WTC11 (cell line): ENCODE measurements around the gene TMEM147.

Experiments
- CREB1 ChIP-seq: sonication (generic); formaldehyde crosslinking; IDR thresholded peaks from 2 replicates; pipeline ENCODE4 v1.8.0; 2023; ENCODE audit warnings: mild to moderate bottlenecking, missing genetic modification reagents
- ETV6 ChIP-seq: sonication (generic); formaldehyde crosslinking; IDR thresholded peaks from 2 replicates; pipeline ENCODE4 v1.8.1; 2022; ENCODE audit warnings: mild to moderate bottlenecking, missing genetic modification reagents
- JUN ChIP-seq: sonication (generic); formaldehyde crosslinking; IDR thresholded peaks from 2 replicates; pipeline ENCODE4 v1.8.0; 2023; ENCODE audit warnings: mild to moderate bottlenecking, missing genetic modification reagents
- KAT7 ChIP-seq: sonication (generic); formaldehyde crosslinking; IDR thresholded peaks from 2 replicates; pipeline ENCODE4 v1.8.1; 2023; ENCODE audit warnings: missing genetic modification reagents, mild to moderate bottlenecking, borderline replicate concordance
- SP1 ChIP-seq: sonication (generic); formaldehyde crosslinking; conservative IDR thresholded peaks from 2 replicates; pipeline ENCODE4 v1.8.1; 2022; ENCODE audit warnings: missing genetic modification reagents
- TEAD4 ChIP-seq: sonication (generic); formaldehyde crosslinking; IDR thresholded peaks from 2 replicates; pipeline ENCODE4 v1.8.0; 2022; ENCODE audit warnings: mild to moderate bottlenecking, missing genetic modification reagents
- ZNF263 ChIP-seq: sonication (generic); formaldehyde crosslinking; IDR thresholded peaks from 2 replicates; pipeline ENCODE4 v1.8.1; 2022; ENCODE audit warnings: low read depth, mild to moderate bottlenecking, moderate library complexity, missing genetic modification reagents
- ZNF317 ChIP-seq: sonication (generic); formaldehyde crosslinking; IDR thresholded peaks from 2 replicates; pipeline ENCODE4 v1.8.1; 2023; ENCODE audit warnings: low read depth, mild to moderate bottlenecking, moderate library complexity, missing genetic modification reagents, borderline replicate concordance
- TF ChIP-seq, protein P1 (sequence below): sonication (generic); formaldehyde crosslinking; IDR thresholded peaks from 2 replicates; pipeline ENCODE4 v1.8.0; 2023; ENCODE audit warnings: mild to moderate bottlenecking, missing genetic modification reagents
- TF ChIP-seq, protein P2 (sequence below): fragments of 200-600 bp; IDR thresholded peaks from 2 replicates; pipeline ENCODE4 v1.8.0; 2022; ENCODE audit warnings: antibody characterized with exemption
- TF ChIP-seq, protein P3 (sequence below): sonication (generic); formaldehyde crosslinking; IDR thresholded peaks from 2 replicates; pipeline ENCODE4 v1.8.1; 2022; ENCODE audit warnings: mild to moderate bottlenecking, moderate library complexity, missing genetic modification reagents
- TF ChIP-seq, protein P4 (sequence below): sonication (generic); formaldehyde crosslinking; IDR thresholded peaks from 2 replicates; pipeline ENCODE4 v1.8.1; 2022; ENCODE audit warnings: low read depth, missing genetic modification reagents, borderline replicate concordance

DNA sequence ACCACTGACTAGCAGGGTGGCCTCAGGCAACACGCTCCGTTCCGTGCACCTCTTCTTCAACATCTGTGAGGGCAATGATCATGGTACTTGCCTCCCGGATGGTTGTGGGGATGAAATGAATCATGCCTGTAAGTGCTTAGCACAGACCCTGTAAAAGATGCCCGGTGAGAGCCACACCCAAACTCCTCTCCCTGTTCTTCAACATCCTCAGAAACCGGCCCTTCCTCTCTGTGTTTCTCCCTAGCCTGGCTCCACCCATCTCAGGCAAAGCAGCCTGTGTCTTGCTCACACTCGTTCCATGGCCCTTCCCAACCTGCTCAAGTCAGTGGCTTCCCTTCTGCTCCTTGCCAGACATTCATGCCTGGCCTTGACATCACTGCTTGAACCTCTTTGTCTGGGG lies 26.1 kb upstream of the TMEM147 start:
- TF ChIP-seq, protein P1, sequence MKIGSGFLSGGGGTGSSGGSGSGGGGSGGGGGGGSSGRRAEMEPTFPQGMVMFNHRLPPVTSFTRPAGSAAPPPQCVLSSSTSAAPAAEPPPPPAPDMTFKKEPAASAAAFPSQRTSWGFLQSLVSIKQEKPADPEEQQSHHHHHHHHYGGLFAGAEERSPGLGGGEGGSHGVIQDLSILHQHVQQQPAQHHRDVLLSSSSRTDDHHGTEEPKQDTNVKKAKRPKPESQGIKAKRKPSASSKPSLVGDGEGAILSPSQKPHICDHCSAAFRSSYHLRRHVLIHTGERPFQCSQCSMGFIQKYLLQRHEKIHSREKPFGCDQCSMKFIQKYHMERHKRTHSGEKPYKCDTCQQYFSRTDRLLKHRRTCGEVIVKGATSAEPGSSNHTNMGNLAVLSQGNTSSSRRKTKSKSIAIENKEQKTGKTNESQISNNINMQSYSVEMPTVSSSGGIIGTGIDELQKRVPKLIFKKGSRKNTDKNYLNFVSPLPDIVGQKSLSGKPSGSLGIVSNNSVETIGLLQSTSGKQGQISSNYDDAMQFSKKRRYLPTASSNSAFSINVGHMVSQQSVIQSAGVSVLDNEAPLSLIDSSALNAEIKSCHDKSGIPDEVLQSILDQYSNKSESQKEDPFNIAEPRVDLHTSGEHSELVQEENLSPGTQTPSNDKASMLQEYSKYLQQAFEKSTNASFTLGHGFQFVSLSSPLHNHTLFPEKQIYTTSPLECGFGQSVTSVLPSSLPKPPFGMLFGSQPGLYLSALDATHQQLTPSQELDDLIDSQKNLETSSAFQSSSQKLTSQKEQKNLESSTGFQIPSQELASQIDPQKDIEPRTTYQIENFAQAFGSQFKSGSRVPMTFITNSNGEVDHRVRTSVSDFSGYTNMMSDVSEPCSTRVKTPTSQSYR (CRISPR knock-in tag): no peak
- TF ChIP-seq, protein P2, sequence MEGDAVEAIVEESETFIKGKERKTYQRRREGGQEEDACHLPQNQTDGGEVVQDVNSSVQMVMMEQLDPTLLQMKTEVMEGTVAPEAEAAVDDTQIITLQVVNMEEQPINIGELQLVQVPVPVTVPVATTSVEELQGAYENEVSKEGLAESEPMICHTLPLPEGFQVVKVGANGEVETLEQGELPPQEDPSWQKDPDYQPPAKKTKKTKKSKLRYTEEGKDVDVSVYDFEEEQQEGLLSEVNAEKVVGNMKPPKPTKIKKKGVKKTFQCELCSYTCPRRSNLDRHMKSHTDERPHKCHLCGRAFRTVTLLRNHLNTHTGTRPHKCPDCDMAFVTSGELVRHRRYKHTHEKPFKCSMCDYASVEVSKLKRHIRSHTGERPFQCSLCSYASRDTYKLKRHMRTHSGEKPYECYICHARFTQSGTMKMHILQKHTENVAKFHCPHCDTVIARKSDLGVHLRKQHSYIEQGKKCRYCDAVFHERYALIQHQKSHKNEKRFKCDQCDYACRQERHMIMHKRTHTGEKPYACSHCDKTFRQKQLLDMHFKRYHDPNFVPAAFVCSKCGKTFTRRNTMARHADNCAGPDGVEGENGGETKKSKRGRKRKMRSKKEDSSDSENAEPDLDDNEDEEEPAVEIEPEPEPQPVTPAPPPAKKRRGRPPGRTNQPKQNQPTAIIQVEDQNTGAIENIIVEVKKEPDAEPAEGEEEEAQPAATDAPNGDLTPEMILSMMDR: no peak
- TF ChIP-seq ZNF263 (CRISPR knock-in tag): no peak
- TF ChIP-seq CREB1 (CRISPR knock-in tag): no peak
- no peak for TF ChIP-seq KAT7 (CRISPR knock-in tag)
- TF ChIP-seq, protein P3, sequence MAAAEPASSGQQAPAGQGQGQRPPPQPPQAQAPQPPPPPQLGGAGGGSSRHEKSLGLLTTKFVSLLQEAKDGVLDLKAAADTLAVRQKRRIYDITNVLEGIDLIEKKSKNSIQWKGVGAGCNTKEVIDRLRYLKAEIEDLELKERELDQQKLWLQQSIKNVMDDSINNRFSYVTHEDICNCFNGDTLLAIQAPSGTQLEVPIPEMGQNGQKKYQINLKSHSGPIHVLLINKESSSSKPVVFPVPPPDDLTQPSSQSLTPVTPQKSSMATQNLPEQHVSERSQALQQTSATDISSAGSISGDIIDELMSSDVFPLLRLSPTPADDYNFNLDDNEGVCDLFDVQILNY: no peak
- no peak for TF ChIP-seq JUN (CRISPR knock-in tag)
- no peak for TF ChIP-seq ETV6 (CRISPR knock-in tag)
- no peak for TF ChIP-seq SP1
- TF ChIP-seq ZNF317 (CRISPR knock-in tag): no peak
- TF ChIP-seq, protein P4, sequence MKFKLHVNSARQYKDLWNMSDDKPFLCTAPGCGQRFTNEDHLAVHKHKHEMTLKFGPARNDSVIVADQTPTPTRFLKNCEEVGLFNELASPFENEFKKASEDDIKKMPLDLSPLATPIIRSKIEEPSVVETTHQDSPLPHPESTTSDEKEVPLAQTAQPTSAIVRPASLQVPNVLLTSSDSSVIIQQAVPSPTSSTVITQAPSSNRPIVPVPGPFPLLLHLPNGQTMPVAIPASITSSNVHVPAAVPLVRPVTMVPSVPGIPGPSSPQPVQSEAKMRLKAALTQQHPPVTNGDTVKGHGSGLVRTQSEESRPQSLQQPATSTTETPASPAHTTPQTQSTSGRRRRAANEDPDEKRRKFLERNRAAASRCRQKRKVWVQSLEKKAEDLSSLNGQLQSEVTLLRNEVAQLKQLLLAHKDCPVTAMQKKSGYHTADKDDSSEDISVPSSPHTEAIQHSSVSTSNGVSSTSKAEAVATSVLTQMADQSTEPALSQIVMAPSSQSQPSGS (CRISPR knock-in tag): no peak
- no peak for TF ChIP-seq TEAD4 (CRISPR knock-in tag)
